Peyer's patch (tissue), 4 donors: ENCODE results near the gene PTPRQ.

Experiments used
- POLR2A ChIP-seq, 2 donors: fragments of 450-650 bp; IDR thresholded peaks; one replicate each; pipeline ENCODE4 v1.5.1; 2017; ENCODE audit warnings: antibody characterized with exemption in 2 of 2, mild to moderate bottlenecking in 2 of 2, moderate library complexity in 2 of 2
- TF ChIP-seq, protein P1 (sequence below), 6 experiments: fragments of 450-650 bp in 4 of 6; fragments of 200-600 bp in 2 of 6; sonication (generic) in 1 of 6; IDR thresholded peaks; one replicate each; pipeline ENCODE4 v1.5.1; 2017 to 2019; ENCODE audit warnings: antibody characterized with exemption in 6 of 6, mild to moderate bottlenecking in 3 of 6, moderate library complexity in 1 of 6

DNA sequence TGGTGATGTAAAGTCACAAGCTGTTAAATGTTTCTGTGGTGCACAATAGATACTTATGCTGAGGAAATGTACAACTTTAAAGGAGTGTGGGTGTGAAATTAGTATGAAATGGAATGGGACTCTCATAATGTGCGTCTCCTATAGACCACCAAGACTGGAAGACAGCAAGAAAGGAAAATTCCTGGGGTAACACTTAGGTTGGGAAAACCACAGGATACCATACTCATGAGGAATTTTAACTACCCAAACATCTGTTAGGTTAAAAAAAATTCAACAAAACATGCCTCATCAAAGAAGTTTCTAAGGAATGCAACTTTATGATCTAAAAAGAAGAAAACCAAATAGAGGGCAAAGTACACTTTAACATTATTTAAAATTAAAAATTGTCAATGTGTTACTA, 149.7 kb downstream of the PTPRQ start:
- TF ChIP-seq, protein P1, sequence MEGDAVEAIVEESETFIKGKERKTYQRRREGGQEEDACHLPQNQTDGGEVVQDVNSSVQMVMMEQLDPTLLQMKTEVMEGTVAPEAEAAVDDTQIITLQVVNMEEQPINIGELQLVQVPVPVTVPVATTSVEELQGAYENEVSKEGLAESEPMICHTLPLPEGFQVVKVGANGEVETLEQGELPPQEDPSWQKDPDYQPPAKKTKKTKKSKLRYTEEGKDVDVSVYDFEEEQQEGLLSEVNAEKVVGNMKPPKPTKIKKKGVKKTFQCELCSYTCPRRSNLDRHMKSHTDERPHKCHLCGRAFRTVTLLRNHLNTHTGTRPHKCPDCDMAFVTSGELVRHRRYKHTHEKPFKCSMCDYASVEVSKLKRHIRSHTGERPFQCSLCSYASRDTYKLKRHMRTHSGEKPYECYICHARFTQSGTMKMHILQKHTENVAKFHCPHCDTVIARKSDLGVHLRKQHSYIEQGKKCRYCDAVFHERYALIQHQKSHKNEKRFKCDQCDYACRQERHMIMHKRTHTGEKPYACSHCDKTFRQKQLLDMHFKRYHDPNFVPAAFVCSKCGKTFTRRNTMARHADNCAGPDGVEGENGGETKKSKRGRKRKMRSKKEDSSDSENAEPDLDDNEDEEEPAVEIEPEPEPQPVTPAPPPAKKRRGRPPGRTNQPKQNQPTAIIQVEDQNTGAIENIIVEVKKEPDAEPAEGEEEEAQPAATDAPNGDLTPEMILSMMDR (IDR thresholded peaks at IDR 0.05) = no peak
- no peak for TF ChIP-seq POLR2A (IDR thresholded peaks at IDR 0.05)
